DOHH2 (cell line): ENCODE data around the gene CDKAL1.
"Not testable (repeated sequence)": the region's sequence is repeated elsewhere in the genome, so short reads cannot be mapped to it uniquely, and the experiment has no call there.

Experiments used
- EZH2phosphoT487 ChIP-seq: fragments of 200-600 bp; sonication (generic); IDR thresholded peaks from 2 replicates; pipeline ENCODE4 v1.6.1; 2017; ENCODE audit warnings: borderline replicate concordance, mild to moderate bottlenecking, antibody characterized with exemption, low read length, moderate library complexity, mixed read lengths
- TF ChIP-seq, protein P1 (sequence below): fragments of 200-600 bp; sonication (generic); IDR thresholded peaks from one replicate; pipeline ENCODE4 v1.5.1; 2014; ENCODE audit warnings: antibody characterized with exemption, mild to moderate bottlenecking, low read depth, low read length; ENCODE audit not compliant: poor library complexity, severe bottlenecking

DNA sequence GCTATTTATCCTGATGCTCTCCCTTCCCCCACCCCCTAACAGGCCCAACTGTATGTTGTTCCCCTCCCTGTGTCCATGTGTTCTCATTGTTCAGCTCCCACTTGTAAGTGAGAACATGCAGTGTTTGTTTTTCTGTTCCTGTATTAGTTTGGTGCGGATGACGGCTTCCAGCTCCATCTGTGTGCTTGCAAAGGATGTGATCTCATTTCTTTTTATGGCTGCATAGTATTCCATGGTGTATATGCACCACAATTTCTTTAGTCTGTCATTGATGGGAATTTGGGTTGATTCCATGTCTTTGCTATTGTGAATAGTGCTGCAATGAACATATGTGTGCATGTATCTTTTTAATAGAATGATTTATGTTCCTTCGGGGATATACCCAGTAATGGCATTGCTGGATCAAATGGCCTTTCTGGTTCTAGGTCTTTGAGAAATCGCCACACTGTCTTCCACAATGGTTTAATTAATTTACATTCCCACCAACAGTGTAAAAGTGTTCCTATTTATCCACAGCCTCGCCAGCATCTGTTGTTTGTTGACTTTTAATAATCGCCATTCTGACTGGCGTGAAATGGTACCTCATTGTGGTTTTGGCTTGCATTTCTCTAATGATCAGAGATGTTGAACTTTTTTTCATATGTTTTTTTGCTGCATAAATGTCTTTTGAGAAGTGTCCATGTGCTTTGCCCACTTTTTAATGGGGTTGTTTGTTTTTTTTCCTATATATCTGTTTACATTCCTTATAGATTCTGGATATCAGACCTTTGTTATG, 115.6 kb downstream of the CDKAL1 start:
- TF ChIP-seq, protein P1, sequence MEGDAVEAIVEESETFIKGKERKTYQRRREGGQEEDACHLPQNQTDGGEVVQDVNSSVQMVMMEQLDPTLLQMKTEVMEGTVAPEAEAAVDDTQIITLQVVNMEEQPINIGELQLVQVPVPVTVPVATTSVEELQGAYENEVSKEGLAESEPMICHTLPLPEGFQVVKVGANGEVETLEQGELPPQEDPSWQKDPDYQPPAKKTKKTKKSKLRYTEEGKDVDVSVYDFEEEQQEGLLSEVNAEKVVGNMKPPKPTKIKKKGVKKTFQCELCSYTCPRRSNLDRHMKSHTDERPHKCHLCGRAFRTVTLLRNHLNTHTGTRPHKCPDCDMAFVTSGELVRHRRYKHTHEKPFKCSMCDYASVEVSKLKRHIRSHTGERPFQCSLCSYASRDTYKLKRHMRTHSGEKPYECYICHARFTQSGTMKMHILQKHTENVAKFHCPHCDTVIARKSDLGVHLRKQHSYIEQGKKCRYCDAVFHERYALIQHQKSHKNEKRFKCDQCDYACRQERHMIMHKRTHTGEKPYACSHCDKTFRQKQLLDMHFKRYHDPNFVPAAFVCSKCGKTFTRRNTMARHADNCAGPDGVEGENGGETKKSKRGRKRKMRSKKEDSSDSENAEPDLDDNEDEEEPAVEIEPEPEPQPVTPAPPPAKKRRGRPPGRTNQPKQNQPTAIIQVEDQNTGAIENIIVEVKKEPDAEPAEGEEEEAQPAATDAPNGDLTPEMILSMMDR = not testable (repeated sequence)
- TF ChIP-seq EZH2phosphoT487 = not testable (repeated sequence)
